SHP77 treated with DMSO at 0.1 percent for 48 hours (cell line): ENCODE results near the gene ENPP1.
"Not testable (repeated sequence)": the region's sequence is repeated elsewhere in the genome, so short reads cannot be mapped to it uniquely, and the experiment has no call there.

ENCODE experiments used
- DNase-seq: peaks from one replicate; lab custom pipeline; 2025; lab: John Stamatoyannopoulos, UW

ENPP1 gene

DNA sequence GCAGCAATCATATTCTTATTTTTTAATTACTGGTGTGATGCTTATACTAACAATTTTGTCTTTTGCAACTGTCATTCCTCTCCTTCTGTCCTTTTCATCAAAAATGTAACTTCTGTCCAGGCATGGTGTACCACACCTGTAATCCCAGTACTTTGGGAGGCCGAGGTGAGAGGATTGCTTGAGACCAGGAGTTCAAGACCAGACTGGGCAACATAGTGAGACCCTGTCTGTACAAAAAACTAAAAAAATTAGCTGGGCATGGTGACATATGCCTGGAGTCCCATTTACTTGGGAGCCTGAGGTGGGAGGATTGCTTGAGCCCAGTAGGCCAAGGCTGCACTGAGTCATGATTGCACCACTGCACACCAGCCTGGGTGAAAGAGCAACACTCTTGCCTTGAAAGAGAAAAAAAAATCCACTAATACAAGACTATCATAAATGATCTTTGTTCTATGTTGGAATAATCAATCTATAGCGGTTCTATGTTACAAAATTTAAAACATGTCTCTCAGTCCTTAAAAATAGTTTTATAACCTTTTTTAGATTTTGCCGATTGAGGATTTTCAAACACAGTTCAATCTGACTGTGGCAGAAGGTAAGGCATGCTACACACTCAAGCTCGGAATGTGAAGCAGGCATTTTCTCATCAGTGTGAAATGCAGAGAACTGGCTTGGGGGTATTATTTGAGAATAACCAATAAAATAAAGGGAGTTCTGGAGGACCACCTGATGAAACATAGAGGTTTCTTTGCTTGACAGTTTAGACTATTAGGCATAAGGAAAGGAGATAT is 70.4 kb downstream of the ENPP1 start:
- DNase-seq: no peak

DNA sequence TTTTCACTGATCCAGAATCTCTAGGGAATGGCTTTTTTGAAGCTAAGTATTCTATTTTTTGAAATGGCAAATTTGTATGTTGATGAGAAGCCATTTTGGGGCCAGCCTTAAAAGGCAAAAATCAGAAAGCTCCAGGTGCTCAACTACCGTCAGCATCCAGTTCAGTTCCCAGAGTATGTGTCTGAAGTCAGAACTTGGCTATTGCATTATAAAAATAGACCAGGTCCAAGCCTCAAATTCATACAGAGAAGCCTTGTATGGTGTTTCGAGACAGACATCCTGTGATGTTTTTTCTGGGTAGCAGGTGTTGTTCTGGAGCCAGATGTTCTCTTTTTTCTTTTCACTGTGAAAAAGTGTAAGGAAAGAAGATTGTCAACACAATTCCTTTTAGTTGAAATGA is 75.2 kb downstream of the ENPP1 start:
- DNase-seq: no peak

DNA sequence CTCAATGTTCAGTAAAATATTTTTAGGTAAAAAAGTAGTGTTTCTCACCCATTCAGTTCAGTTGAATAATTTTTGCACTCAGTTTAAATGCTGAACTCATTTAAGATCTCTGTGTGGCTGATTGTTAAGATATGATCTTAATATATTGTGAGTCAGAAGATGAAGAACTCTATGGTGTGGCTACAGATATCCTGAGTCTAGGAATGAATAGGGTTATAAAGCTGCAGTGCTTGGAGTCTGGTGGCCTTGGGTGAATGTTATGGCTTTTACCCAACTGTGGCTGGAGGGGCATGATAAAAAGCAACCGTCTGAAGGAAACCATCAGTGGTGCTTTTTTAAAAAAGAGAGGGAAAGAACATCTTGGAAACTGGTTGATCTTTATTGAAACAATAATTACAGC is 77.4 kb downstream of the ENPP1 start:
- DNase-seq: no peak

DNA sequence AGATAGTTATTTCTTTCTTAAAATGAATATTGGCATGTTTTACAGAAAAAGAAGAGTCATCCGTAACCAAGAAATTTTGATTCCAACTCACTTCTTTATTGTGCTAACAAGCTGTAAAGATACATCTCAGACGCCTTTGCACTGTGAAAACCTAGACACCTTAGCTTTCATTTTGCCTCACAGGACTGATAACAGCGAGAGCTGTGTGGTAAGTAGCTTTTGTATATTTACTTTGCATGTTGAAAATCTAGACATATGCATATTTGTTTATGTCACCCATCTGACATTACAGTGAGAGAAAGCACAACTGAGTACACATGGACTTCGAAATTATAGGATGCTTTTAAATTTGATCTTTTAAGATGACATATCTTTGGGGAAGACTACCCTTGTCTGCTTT is 78.7 kb downstream of the ENPP1 start:
- DNase-seq: no peak

DNA sequence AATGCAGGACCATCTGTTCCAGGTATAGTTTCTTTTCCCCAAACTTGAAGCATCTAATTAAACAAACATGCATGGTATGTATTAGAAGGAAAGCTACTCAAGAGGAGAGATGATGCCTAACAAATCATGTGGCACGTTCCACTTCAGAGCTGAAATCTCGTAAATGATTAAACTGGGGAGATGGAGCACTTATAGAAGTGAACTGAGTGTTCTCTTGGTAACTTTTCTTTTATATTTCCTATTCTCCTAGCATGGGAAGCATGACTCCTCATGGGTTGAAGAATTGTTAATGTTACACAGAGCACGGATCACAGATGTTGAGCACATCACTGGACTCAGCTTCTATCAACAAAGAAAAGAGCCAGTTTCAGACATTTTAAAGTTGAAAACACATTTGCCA is 82.3 kb downstream of the ENPP1 start:
- DNase-seq: no peak

DNA sequence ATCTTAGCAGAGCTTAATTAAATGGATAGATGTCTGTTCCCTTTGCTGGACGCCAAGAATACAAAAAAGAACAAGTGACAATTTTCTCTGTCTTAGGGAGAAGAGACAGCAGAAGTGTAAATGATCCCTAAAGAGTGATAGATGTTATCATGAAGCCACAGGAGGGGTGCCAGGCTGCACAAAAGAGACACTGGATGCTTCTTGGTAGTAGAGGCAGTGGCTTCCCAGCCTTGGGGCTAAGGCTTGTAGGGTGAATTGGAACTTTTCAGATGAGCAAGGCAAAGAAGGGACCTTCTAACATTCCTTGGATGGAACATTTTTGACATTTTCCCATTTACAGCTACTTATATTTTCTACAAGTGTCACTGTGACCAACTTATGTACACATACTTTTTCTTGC is 85.4 kb downstream of the ENPP1 start:
- no peak for DNase-seq

DNA sequence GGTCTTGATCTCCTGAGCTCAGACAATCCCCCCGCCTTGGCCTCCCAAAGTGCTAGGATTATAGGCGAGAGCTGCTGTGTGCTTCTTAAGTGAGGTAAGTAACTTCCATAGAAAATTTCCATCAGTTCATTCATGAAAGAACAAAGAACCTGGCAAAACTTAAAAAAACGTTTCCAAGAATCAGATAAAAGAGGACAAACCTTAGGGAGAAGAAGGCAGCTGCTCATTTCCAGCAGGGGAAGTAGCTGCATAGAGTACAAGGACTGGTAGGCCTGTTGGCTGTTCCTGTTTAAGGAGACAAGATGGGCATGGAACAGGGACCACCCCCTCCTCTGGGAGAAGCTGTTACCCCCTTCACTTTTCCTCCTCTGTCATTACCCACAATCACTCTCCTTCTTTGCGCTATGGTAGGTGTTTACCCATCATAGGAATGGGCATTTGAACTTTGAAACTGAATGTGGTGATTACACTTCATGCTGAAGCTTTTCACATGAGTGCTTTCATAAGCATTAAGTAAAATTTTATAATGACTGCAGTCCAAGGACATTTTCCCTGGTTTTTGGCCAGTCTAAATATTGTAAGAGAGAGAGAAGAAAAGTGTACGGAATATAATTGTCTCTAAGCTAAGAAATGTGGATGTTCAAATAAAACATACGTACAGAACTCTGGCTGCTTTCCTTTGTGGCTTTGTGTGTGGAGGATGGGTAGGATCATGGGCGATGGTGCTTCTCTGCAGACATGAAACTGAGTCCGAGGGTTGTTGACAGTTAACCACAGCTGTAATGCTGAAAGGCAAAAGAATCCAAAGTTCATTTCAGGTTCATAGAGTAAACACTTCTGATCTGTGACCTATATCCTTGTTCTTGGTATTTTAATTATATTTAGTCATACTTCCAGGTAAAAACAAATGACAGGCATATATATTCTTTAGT is 86.9 kb downstream of the ENPP1 start:
- no peak for DNase-seq

DNA sequence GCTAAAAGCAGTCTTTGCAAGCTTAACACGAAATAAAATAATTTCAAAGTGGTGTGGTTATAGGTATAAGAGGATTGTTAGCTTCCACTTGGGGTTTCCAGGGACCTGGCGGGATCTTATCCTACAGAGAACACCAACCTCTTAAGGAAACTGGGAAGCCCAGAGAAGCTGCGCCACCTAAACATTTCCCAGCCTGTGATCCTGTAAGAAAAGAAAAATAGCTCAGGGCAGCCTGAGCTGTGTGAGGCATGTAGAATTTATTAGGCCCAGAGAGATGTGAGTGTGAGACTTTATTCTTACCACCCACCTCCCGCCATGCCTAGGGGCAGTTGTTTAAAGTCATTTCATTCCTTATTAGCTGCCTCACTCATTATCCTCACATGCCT is 89.2 kb downstream of the ENPP1 start:
- no peak for DNase-seq

DNA sequence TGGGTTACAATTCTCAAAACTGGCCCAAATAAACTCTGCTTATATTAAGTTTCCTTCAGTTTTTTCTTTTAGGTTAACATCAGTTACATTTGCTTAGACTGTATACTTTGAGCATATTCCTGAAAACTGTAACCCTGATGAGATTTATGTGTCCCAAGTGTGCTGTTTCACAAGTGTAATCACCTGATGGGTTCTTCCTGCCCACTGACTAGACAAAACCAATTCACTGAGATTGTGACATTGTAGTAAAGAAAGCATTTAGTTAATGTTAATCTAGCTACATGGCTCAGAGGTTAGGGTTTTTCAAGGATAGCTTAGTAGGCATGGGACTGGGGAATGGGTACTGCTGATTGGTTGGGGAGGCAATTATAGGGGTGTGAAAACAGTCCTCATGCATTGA is 89.8 kb downstream of the ENPP1 start:
- no peak for DNase-seq

DNA sequence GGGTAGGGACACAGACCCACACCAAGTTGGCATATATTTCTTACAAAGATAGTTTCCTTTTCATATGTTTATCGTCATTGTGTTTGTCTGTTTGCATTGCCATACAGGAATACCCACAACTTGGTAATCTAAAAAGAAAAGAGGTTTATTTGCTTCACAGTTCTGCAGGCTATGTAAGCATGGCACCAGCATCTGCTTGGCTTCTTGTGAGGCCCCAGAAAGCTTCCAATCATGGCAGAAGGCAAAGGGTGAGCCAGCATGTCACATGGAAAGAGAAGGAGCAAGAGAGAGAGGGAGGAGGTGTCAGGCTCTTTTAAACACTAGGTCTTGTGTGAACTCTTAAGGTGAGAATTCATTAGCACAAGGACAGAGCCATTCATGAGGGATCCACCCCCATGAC is 90.9 kb downstream of the ENPP1 start:
- DNase-seq: no peak

DNA sequence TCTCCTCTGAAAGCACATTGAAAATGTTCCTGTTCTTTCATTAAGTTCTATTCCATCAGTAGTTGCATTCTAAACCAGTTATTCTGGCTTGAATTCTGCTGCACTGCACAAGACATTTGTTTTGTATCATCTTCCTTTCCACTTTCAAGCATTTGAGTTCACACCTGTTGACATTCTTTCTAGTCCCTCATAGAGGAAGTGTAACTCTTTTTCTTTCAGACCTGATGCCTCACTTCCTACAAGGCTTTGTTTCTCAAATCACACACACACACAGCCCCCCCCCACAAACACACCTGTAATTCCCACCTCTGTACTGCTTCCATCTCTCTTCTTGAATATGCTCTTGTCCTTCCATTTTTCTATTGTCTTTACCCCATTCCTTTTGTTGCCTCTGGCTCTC is 92.4 kb downstream of the ENPP1 start:
- no peak for DNase-seq

DNA sequence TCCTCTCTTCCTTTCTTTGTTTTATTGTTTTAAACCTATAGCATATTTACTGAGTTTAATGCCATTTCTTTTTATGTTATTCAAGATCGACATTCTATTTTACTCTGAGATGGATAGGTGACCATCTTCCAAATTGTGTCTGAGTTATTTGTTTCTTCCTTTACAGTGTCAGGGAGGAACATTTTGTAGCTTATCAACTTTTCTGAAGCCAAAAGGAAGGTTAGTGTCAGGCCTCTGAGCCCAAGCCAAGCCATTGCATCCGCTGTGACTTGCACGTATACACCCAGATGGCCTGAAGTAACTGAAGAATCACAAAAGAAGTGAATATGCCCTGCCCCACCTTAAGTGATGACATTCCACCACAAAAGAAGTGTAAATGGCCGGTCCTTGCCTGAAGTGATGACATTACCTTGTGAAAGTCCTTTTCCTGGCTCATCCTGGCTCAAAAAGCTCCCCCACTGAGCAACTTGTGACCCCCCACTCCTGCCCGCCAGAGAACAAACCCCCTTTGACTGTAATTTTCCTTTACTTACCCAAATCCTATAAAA is 93.6 kb downstream of the ENPP1 start:
- DNase-seq: not testable (repeated sequence)

DNA sequence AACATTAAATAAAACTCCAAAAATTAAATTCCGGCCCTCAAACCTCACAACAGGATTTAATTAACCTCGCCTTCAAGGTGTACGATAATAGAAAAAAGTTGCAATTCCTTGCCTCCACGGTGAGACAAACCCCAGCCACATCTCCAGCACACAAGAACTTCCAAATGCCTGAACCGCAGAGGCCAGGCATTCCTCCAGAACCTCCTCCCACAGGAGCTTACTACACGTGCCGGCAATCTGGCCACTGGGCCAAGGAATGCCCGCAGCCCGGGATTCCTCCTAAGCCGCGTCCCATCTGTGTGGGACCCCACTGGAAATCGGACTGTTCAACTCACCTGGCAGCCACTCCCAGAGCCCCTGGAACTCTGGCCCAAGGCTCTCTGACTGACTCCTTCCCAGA is 95.9 kb downstream of the ENPP1 start:
- not testable (repeated sequence) for DNase-seq

DNA sequence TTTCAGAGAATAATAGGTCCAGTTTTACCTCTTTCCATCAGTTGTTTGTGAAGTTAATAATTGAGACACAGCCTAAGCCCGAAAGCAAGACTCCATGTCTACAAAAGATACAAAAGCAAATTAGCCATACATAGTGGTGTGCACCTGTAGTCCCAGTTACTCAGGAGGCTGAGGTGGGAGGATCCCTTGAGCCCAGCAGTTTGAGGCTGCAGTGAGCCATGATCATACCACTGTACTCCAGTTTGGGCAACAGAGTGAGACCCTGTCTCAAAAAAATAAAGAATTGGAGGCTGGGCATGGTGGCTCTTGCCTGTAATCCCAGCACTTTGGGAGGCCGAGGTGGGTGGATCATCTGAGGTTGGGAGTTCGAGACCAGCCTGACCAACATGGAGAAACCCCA is 101.0 kb downstream of the ENPP1 start:
- DNase-seq: not testable (repeated sequence)

DNA sequence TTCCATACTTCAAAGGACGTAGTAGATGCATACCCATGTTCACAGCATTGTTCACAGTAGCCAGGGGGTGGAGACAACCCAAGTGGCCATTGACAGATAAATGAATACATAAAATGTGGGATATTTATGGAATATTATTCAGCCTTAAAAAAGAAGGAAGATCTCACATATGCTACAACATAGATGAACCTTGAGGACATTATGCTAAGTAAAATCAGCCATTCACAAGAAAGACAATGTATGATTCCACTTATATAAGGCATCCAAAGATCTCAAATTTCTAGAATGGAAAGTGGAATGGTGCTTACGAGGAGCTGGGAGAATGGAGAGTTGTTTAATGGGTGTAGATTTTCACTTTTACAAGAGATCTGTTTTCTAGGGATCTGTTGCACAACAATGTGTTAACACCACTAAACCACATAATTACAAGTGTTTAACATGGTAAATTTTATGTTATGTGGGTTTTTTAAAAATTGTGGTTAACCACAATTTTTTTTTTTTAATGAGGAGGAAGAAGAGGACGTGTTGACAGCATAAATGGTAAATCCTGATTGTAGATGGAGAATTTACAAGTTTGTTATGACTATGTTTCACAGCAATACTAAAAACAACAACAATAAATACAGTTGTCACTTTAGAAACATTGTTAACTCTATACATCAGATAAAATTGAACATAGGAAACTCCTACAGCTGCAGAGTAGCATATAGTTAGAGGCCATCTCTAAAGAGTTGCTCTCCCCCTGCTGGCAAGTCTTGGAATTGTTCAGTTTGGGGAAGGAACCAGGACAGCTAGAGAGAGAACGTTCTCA is 101.8 kb downstream of the ENPP1 start:
- DNase-seq: peak; percentile 48

DNA sequence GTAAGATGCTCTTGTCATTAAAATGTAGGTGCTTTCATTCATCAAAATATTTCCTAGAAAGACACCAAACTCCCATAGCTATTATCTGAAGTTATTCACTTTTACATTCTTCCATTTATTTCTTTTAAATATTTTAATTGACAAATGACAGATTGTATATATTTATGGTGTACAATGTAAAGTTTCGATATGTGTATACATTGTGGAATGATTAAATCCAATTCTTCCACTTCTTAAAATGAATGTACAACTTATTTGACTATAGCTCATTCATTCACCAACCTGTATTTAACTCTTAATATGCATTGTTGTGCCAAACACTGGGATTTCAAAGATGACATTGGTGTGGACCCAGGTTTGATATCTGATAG is 102.4 kb downstream of the ENPP1 start:
- no peak for DNase-seq

DNA sequence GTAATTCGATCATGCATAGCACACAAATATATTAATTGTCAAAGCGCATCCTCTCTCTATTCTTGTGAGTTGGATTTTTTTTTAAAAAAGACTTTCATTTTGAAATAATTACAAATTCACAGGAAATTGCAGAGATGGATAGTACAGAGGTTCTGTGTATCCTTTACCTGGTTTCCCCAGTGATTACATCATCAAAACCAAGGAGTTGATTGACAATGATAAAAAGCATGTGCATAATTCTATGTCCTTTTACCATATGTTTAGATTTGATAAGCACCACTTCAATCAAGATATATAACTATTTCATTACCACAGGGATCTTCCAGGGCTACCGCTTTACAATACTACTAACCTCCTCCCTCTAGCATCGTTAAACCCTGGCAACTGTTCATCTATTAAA is 103.1 kb downstream of the ENPP1 start:
- no peak for DNase-seq

DNA sequence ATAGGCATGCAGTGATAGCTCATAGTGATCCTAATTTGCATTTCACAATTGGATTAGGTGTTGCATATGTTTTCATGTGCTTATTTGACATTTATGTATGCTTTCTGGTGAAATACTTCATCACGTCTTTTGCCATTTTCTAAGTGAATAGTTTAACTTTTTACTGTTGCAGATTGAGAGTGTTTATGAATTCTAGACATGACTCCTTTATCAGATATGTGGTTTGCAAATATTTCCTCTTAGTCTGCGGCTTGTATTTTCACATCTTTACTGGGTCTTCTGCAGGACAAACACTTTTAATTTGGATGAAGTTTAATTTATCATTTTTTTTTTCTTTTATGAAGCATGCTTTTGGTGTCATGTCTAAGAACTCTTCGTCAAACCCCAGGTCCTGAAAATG is 104.1 kb downstream of the ENPP1 start:
- no peak for DNase-seq

DNA sequence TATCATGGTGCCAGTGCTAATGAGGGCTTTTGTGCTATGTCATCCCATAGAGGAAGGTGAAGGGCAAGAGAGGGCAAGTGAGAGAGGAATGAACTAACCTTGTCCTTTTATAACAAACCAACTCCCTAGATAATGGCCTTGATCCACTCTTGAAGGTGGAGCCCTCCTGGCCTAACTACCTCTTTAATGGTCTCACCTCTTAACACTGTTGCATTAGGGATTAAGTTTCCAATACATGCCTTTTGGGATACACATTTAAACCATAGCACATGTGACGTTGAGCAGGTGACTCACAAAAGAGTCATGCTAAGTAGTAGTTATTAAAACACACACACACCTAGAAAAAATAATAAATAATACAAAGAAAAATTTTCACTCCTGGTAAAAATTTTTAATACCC is 106.4 kb downstream of the ENPP1 start:
- no peak for DNase-seq

DNA sequence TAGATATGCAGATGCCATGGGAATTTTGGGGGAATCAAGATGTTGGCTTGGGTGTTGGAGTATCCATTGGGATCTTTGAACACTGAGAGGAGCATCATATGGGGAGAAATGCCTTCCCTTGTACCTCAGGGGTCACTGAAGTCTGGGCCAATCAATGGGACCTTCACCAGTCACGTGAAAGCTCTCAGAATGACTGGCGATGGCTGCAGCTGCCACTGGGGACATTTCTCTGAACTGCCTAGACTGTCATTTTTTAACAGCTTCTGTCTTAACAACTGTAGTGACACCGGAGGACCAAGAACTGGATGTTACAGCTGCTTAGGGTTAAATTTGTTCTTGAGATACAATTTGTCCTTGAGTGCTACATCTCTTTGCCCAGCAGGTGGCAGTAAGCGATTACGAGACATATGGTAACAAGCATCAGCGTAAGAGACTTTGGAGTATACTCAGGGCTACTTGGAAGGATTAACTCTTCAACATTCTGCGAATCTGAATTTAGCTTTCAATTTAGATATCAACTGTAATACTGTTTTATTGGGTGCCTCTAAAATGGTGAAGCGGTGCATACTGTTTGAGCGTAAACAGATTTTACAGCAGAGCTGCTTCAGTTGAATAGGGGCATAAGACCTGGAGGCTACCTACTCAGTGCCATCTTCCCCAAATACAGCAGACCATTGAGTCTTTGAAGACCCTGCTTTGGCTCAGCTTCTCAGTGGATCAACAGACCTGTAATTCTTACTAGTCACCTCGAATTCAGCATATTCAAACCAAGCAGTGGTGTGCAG is 107.3 kb downstream of the ENPP1 start:
- DNase-seq: peak; percentile 20

DNA sequence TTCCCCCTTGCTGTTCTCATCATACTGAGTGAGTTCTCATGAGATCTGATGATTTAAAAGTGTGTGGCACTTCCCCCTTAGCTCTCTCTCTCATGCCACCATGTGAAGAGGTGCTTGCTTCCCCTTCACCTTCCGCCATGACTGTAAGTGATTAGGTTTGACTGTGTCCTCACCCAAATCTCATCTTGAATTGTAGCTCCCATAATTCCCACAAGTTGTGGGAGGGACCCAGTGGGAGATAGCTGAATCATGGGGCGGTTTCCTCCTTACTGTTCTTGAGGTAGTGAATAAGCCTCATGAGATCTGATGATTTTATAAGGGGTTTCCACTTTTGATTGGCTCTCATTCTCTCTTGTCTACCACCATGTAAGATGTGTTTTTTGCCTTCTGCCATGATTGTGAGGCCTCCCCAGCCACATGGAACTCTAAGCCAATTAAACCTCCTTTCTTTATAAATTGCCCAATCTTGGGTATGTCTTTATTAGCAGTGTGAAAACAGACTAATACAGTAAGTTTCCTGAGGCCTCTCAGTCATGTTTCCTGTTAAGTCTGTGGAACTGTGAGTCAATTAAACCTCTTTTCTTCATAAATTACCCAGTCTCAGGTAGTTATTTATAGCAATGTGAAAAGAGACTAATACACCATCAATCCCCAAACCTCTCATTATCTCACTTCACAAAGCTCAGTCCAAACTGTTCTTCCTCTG is 108.4 kb downstream of the ENPP1 start:
- not testable (repeated sequence) for DNase-seq
